Cardiac muscle cell (in vitro differentiated cells and primary cell): ENCODE data around the gene CMIP. TPM values are rescaled to one million over a fixed set of nuclear protein-coding genes. Genes with fewer than 3 reads are reported as not detected.

Experiments used
- DNase-seq, 2 donors: peaks; one replicate each; pipeline versions ENCODE4 v3.0.0 to v3.0.0-alpha.2; 2010 to 2017; ENCODE audit warnings: low read depth in 1 of 2, low spot score in 1 of 2
- H3K27ac ChIP-seq: fragments of 200-600 bp; sonication (generic); 2 replicates; pipeline ENCODE4 v1.5.1; 2016
- H3K27me3 ChIP-seq: fragments of 200-600 bp; sonication (generic); 2 replicates; pipeline ENCODE4 v1.6.0; 2016; ENCODE audit warnings: control low read depth
- H3K36me3 ChIP-seq: fragments of 200-600 bp; sonication (generic); 2 replicates; pipeline ENCODE4 v1.5.1; 2016; ENCODE audit warnings: control low read depth
- H3K4me1 ChIP-seq: fragments of 200-600 bp; sonication (generic); 2 replicates; pipeline ENCODE4 v1.8.1; 2017; ENCODE audit warnings: low read depth, mild to moderate bottlenecking, mixed run types
- H3K4me3 ChIP-seq: fragments of 200-600 bp; sonication (generic); 2 replicates; pipeline ENCODE4 v1.5.1; 2016; ENCODE audit warnings: mild to moderate bottlenecking
- H3K9me3 ChIP-seq: fragments of 200-600 bp; sonication (generic); 2 replicates; pipeline ENCODE4 v1.5.1; 2017; ENCODE audit warnings: low read depth, mild to moderate bottlenecking, control low read depth
- polyA plus RNA-seq: library from polyadenylated mRNA; unstranded; fragments of >200 nt; fragmentation: Nextera tagmentation; extraction: Ambion mirVana; gene quantifications from 2 replicates; pipeline ENCODE4 v1.2.1, GENCODE V29; 2016
- total RNA-seq: library from RNA; depleted of rRNA; stranded (reverse); fragments of >200 nt; gene quantifications from 2 replicates; pipeline ENCODE4 v1.2.3, GENCODE V29; 2016
- TF ChIP-seq, protein P1 (sequence below): IDR thresholded peaks from 2 replicates; pipeline ENCODE4 v1.5.1; 2012; ENCODE audit warnings: low read depth, mild to moderate bottlenecking, low read length

Gene CMIP
- total and polyA plus RNA-seq, 2 experiments from 2014 or later = 1.8 to 22.2 TPM

- no peak for DNase-seq
- H3K27me3 ChIP-seq = no peaks in the 10 kb centered on the region
- TF ChIP-seq, protein P1, sequence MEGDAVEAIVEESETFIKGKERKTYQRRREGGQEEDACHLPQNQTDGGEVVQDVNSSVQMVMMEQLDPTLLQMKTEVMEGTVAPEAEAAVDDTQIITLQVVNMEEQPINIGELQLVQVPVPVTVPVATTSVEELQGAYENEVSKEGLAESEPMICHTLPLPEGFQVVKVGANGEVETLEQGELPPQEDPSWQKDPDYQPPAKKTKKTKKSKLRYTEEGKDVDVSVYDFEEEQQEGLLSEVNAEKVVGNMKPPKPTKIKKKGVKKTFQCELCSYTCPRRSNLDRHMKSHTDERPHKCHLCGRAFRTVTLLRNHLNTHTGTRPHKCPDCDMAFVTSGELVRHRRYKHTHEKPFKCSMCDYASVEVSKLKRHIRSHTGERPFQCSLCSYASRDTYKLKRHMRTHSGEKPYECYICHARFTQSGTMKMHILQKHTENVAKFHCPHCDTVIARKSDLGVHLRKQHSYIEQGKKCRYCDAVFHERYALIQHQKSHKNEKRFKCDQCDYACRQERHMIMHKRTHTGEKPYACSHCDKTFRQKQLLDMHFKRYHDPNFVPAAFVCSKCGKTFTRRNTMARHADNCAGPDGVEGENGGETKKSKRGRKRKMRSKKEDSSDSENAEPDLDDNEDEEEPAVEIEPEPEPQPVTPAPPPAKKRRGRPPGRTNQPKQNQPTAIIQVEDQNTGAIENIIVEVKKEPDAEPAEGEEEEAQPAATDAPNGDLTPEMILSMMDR = no peak
- H3K9me3 ChIP-seq = no peaks in the 10 kb centered on the region
- H3K36me3 ChIP-seq = no peaks in the 10 kb centered on the region
- no peak overlapping the region for H3K4me3 ChIP-seq
- H3K27ac ChIP-seq = no peak overlapping the region
- H3K4me1 ChIP-seq = no peaks in the 10 kb centered on the region
Measured at GRCh38 chr16:81424771-81425170, 19.8 kb upstream of the CMIP start.

- TF ChIP-seq, protein P1 = no peak
- no peak for DNase-seq
- no peaks in the 10 kb centered on the region for H3K9me3 ChIP-seq
- H3K27ac ChIP-seq = no peak overlapping the region
- H3K27me3 ChIP-seq = no peaks in the 10 kb centered on the region
- H3K4me1 ChIP-seq = no peaks in the 10 kb centered on the region
- H3K36me3 ChIP-seq = no peaks in the 10 kb centered on the region
- no peak overlapping the region for H3K4me3 ChIP-seq
Measured at GRCh38 chr16:81427219-81427618, 17.4 kb upstream of the CMIP start.

- H3K9me3 ChIP-seq = no peaks in the 10 kb centered on the region
- no peaks in the 10 kb centered on the region for H3K36me3 ChIP-seq
- no peaks in the 10 kb centered on the region for H3K27me3 ChIP-seq
- peak; percentile 48 to 64 for DNase-seq
- no peak overlapping the region for H3K4me3 ChIP-seq
- H3K27ac ChIP-seq = no peak overlapping the region
- H3K4me1 ChIP-seq = no peaks in the 10 kb centered on the region
- TF ChIP-seq, protein P1 = peak; percentile 63
Measured at GRCh38 chr16:81429045-81429521, 15.5 kb upstream of the CMIP start.

DNA sequence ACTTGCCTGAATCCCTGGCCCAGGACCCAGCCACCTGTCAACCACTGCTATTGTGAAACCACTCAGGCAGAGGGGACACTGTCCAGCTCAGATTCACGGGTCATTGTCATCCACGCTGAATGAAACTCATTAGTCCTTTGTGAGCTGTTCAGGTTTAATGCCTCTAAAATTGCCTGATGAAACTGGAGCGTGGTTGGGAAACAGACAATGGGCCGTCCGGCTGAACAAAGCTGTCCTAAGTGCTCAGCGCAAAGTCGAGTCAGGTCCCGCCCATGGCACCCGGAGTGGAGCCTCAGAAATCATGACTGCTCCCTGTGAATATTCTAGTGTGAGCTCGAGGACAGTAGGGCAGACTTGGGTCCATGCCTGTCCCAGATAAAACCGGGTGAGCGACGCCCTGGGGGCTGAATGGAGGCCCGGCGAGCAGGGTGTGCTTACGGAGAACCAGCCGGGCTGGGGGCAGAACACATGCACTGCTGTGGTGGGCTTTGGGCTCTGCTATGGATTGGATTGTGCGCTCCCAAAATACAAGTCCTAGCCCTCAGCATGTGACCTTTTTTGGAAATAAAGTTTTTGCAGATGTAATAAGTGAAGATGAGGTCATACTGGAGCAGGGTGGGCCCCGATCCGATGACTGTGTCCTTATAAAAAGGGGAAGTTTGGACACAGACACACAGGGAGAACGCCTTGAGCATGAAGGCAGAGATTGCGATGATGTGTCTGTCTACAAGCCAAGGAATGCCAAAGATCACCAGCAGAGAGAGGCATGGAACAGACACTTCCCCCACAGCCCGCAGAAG lies 12.9 kb upstream of the CMIP start:
- H3K27ac ChIP-seq = no peak overlapping the region
- no peaks in the 10 kb centered on the region for H3K4me1 ChIP-seq
- TF ChIP-seq, protein P1 = no peak
- no peak overlapping the region for H3K4me3 ChIP-seq
- DNase-seq = peak in 1 of 2 donors; percentile 78
- no peaks in the 10 kb centered on the region for H3K9me3 ChIP-seq
- H3K27me3 ChIP-seq = no peaks in the 10 kb centered on the region
- no peaks in the 10 kb centered on the region for H3K36me3 ChIP-seq

DNA sequence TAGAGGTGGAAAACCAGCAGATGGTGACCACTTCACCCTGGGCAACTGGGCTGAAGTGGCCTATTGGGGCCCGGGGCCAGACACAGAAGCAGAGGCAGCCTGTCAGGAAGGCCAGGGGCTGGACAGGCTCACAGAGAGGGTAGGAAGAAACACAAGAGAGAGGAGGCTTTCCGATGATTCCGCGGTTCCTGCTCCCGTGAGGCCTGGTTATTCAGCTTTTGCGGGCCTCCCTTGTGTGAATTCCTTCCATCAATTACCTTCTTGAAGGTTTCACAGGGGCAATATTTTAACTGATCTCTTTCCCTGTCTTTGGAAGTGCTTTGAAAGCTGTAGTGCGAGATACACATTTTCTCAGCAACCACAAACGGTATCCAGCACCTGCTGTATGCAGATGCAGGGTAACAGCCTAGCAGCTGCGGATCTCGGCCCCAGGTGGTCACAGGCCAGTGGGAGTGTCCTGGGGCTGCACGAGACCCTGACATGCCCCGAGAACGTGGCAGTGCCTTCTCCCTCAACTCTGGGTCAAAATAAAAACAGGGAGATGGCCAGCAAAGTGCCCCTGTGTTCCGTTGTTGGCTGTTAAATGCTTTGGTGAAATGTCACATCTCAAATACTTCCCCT lies 11.6 kb upstream of the CMIP start:
- TF ChIP-seq, protein P1 = no peak
- H3K4me3 ChIP-seq = no peak overlapping the region
- H3K36me3 ChIP-seq = no peaks in the 10 kb centered on the region
- H3K27ac ChIP-seq = no peak overlapping the region
- no peaks in the 10 kb centered on the region for H3K9me3 ChIP-seq
- H3K4me1 ChIP-seq = no peaks in the 10 kb centered on the region
- no peaks in the 10 kb centered on the region for H3K27me3 ChIP-seq
- no peak for DNase-seq
